Muscle of back (tissue), 11 donors: ENCODE data around the gene DBR1. TPM values are rescaled to one million over a fixed set of nuclear protein-coding genes. Genes with fewer than 3 reads are reported as not detected.
"Not testable (repeated sequence)": the region's sequence is repeated elsewhere in the genome, so short reads cannot be mapped to it uniquely, and the experiment has no call there.

ENCODE experiments used
- DNase-seq, 3 donors: peaks; one replicate each; pipeline versions ENCODE4 v3.0.0 to v3.0.0-alpha.2; 2013
- polyA plus RNA-seq, 10 donors: library from polyadenylated mRNA; unstranded; fragments of 120-200 nt; gene quantifications; one replicate each; pipeline ENCODE4 v1.2.1, GENCODE V29; 2013; ENCODE audit not compliant: insufficient read length in 10 of 10

Gene DBR1
- polyA plus RNA-seq, 10 donors = 8.1 to 12.1 (median 10.3) TPM

DNA sequence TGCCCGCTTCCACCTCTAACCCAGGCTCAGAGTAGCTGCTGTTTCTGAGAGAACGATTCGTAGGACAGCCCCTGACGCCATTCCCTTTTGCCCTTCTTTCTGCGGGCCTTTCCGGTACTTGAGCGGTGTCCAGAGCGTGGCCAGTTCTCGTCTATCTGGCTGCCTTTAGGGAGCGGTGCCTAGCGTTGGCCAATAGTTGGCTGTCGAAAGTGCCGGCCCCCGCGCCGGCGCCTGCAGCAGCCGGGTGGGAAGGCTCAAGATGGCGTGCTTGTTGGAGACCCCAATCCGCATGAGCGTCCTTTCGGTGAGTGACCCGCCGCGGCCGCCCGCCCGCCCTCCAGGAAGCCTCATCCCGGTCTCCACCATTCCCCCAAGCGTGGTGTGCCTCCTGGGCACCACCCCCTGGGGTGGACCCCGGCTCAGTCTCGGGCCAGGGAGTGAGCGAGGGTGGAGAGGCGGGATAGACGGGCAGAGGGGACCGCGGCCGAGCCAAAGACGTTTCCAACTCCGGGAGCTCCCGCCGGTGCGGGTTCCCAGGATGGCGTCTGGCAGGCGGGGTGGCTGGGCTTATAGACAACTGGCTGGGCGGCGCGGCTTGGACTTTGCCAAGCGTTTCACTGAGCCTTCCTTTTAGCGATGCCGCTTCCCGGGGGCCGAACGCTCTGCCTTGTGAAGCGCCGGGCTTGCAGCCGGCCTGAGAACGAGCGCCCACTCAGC is 12.7 kb upstream of the DBR1 start, which contains the start of gene ARMC8:
Gene ARMC8, plus strand, starts transcription at position 6 of the 717 bp plus-strand sequence. Its CDS starts 254 bp downstream, at position 260.
- peak in 2 of 3 donors; percentile 42 to 98 for DNase-seq

DNA sequence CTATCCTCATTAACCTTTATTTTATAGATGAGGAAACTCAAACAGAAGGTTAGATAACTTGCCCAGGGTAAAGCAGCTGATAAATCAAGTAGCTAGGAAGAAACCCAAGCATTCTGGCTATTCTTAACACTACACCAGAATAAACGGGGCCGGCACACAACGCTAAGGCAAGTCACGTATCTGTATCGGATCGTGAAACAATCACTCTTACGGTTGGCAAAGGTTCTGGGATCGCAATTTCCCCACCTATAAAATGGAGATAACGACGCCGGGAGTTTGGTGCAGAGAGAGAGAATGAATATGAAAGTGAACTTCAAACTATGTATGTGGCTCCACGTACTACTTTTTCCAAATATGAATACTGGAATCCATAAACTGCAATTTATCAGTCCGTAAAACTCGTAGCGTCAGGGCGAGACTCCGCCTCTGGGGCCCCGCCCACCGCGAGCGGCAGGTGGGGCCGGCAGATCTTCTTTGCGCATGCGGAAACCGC is 12.1 kb upstream of the DBR1 start:
- peak in 2 of 3 donors; percentile 89 to 95 for DNase-seq

DNA sequence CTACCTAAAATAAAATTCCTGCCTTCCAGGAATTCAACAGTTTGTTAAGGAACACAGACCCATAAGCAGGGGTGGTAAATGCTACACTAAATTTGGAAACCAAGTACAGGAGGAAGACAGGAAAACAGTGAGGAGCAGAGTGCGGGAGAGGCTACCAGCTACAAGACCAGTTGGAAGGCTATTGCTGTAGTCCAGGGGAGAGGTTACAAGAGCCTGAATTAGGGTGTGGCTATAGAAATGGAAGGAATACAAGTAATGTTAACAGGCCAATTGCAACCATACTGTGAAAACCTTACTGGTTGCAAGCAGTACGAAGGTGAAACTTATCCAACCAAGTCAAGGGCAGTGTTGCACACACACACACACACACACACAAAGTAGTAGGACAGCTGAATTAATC is 11.5 kb upstream of the DBR1 start:
- peak in 1 of 3 donors; percentile 7 for DNase-seq

DNA sequence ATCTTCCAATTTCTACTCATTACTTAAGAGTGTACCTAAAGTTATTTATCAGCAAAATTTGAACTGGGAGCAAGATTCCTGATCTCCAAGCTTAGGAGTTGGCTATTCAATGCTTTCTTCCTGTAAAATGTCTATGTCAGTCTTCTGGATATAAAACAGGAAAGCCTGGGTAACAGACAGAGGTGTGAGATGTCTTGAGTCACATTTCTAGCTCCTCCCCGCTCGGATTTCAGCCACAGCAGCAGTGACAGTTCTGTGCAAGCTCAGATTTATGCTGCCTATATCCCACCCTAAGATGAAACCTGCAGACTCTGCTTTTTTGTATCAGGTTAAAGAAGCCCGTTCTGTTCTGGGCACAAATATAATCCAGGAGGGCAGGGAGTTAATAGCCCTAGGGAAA is 10.3 kb upstream of the DBR1 start:
- no peak for DNase-seq

DNA sequence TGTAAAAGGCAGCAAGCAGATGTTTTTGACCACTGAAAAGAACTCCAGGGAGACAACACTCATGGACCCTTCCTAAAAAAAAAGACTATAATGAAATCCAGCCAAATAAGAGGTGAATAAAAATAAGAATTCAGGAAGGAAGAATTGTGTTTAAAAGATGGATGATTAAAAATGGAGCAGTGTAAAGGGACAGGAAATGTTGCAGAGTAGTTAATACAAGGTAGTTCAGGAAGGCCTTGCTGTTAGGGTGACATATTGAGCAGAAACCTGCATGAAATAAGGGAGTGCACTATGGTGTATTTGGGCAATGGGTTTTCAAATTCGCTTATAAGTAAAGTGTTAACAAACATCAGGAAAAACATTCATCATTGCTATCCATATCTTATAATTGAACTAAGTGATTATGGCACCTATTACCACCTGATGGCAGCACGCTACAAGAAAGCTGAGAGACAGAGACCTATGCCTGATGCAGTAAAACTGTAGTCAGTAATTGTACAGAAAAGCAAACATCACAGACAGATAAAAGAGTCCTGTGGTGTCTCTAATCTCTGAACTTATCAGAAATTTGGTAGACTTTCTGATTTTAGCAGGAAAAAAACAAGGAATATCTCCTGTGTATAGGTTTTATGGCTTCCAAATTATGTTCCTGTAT is 5.8 kb upstream of the DBR1 start:
- DNase-seq = peak in 1 of 3 donors; percentile 15

DNA sequence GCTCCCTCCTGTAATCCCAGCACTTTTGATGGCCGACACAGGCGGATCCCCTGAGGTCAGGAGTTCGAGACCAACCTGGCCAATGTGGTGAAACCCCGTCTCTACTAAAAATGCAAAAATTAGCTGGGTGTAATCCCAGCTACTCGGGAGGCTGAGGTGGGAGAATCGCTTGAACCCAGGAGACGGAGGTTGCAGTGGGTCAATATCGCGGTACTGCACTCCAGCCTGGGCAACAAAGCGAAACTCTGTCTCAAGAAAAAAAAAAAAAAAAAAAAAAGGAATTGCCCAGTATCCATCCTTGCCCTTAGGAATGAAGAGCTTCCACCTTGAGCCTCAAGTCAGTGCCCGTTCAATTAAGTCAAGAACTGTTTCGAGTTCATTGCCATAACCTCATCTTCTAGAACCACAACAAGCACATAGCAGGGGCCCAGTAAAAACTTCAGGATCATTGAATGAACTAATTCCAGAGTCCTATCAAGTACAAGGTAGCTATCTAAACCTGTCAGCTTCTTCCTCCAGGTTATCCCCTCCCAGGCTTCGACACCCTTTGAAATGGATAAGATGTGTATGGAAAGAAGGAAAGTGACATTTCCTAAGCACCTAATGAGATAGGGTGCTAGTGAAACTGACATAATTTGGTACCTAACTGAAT is 826 bp downstream of the DBR1 start:
- DNase-seq = no peak

DNA sequence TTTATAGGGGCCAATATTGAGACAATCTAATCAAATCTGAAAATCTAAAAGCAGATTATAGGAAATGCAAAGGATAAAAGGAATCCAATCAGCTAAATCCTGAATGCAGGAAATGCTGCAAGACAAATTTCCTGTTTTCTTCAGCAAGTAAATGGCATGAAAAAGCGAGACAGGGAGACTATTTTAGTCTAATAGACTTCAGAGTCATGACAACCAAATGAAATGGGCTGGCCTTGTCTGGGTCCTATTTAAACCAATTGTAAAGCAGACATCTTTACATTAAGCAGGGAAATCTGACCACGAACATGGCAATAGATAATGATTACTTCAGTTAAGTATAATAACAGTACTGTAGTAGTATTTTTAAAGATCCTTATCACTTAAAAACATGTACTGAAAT is 2.1 kb downstream of the DBR1 start:
- no peak for DNase-seq

DNA sequence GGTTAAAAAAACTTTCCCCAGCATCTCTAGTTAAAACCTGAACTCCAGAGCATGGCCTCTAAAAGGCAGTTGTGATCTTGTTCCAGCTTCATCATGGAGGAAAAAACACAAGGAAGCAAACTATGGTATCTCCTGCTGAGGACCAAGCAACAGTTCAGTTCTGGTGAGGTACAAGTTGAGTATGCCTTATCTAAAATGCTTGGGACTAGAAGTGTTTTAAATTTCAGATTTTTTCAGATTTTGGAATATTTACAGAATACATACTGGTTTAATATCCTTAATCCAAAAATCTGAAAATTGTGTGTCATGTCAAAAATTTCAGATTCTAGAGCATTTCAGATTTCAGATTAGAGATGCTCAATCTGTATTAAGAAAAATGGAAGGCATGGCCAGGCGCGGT is 9.7 kb downstream of the DBR1 start:
- no peak for DNase-seq

DNA sequence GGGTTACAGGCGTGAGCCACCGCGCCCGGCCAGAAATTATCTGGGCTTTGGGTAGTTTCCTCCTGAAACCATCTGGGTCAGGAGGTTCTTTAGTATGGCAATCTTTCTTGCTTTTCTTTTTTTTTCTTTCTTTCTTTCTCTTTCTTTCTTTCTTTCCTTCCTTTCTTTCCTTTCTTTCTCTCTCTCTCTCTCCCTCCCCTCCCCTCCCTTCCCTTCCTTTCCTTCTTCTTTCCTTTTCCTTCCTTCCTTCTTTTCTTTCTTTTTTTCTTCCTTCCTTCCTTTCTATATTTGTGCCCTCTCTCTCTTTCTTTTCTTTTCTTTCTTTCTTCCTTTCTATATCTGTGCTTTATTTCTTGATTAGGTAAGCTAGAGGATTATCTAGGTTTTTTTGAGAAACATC is 17.0 kb downstream of the DBR1 start:
- no peak for DNase-seq

DNA sequence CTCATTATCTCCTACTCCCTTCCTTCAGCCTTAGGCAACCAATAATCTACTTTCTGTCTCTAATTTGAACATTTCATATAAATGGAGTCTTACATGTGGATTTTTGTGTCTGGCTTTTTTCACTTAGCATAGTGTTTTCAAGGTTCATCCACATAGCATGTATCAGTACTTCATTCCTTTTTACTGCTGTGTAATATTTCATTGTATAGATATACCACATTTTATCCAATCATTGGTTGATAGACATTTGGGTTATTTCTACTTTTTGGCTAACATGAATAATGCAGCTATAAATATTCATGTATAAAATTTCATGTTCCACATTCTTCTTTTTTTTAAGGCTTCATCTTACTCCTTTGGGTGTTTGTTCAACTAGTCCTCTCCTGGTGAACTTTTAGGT is 20.2 kb downstream of the DBR1 start:
- DNase-seq = no peak

DNA sequence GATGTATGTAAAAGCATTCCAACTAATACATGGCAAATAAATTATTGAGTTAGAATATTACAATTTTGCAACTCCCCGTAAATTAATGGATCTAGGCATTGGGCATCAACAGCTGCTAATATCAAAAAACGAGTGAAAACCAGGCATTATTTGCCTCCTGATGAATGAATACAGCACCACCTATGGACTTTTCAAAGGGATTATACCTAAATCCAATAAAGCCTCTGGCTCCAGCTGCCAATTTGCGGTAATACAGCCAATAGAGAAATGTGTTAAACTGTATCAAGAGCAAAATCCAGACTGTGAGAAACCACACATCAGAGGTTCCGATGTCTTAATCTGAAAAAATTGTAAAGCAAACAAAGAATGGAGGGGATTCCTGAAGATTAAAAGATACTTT is 26.2 kb downstream of the DBR1 start:
- DNase-seq = no peak

DNA sequence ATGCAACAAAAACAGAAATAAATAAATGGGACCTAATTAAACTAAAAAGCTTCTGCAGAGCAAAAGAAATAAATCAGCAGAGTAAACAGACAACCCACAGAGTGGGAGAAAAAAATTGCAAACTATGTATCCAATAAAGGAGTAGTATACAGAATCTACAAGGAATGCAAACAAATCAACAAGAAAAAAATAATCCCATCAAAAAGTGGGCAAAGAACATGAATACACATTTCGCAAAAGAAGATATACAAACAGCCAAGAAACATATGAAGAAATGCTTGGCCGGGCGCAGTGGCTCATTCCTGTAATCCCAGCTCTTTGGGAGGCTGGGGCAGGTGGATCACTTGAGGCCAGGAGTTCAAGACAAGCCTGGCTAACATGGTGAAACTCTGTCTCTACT is 32.5 kb downstream of the DBR1 start:
- DNase-seq = not testable (repeated sequence)

DNA sequence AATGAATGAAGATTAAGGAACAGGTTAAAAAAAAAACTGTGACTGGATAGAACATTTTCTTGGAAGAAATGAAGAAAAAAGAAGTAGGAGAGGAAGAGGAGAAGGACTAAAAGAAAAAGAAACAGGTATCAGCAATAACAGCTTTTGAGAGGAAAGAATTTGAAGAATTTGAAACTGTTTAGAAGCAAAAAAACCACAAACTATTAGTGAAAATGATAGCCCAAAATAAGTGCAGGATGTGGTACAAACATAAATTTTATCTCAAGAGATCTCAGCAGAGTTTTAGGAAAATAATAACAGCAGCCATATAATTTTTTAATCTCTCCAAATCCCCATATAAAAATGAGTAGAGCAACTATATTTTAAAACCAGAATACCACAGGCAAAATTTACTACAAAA is 33.8 kb downstream of the DBR1 start:
- DNase-seq = no peak

DNA sequence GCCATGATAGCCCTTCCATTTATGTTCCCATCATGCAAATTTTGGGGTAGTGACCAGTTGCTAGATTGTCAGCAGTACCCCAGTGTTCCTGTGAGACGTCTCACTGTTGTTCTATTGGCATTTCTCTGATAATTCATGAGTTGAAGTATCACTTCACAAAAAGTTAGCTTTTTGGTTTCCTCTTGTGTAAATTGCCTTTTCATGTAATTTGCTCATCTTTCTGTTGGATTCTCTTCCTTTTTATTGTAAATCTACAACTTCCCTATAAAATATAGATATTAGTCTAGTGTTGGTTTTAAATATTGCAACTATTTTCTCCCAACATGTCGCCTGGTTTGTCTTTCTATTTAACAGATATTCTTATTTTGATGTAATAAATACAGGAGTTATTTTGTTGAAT is 35.0 kb downstream of the DBR1 start:
- DNase-seq = no peak

DNA sequence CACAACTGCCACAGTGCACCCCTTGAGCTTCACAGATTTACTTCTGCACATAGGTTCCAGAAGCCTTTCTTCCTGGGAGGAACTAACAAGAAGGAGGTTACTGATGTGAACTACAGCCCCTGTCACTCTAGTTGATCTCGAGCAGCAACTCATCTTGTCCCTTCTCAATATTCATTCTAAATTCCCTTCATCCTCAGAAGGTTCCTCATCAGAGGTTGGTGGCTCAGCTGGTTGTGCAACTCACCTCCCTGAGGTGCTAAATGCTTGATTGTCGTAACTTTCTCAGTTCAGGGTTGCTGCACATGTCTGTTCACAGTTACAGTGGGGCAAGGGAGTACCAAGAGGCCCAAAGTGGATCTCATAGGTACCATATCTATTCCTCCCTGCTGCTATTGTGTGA is 36.9 kb downstream of the DBR1 start:
- DNase-seq = no peak

DNA sequence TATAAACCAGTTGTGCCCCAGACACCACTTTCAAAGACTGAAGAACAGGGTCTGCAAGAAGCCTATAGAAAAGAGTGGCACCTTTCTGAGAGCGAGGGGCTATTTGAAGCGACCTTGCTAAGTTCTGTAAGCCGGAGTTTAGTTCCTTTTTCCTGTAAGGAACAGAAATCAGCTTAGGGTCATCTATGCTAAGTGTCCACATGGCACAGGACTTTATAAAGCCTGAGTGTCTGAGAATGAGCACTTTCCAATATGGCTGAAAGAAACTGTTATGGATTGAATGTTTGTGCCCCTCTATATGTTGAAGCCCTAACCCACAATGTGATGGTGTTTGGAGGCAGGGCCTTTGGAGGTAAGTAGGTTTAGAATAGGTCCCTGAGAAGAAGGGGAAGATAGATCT is 38.5 kb downstream of the DBR1 start:
- DNase-seq = no peak

DNA sequence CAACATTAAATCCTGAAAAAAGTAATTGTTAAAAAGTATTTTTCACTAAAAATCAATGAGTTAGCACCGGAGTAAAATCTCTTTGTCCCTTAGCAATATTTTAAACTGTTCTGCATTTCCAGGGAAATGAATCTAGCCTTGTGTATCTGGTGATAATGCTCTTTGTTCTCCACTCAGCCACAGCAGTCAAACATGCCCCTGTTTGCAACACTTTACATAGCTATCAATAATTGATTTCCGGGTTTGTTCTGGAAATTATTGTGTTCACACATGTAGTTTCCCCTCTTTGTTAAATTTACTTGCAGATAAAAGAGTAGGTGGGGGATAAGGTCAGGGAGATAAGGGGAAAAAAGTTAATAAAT is 38.9 kb downstream of the DBR1 start:
- DNase-seq = no peak

DNA sequence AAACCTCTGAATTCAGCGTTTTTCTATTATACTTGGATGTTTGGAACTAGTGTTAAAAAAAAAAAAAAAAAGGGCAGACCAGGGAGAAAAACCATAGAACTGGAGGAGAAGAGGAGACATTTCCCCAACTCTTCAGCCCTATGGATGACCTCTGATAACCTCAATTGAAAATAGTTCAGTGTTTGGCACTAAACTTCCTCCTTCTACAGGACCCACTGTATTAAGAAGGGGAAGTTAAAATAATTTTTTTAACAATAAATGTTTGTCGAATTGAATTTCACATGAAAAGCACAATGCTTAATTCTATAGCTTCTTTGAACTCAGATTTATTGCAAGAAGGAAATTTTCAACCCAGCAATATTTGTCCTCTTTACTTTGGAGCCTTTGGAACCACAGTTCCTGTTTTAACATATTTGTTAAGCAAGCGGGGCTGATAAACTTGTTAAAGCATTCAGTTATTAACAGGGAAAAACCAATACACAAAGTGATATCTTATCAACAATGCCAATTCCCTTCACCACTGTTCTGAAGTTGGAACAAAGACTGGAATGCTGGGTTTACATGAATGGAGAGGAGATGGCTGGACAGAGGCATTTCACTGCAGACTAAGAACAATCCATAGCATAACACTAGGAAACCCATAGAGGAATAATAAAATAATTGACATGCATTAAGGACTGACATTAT is 39.4 kb downstream of the DBR1 start:
- DNase-seq = no peak

DNA sequence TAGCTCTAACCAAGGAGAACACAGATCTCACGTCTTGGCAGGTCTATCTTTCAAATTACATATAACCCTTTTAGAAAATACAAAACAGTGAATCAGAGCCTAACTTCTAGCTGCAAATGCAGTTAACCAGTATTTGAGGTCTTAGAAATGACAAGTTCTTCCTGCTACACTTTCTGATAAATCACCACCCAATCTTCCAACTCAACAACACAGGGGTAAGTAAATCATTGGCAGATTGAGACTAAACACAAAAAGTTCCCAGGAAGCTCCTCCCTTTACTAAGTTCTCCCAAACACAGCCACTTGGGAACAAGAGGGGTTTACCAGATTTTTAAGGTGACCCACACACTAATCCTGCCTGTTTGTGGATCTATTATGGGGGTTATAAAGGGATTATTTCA is 42.5 kb downstream of the DBR1 start, which contains the start of gene A4GNT:
Gene A4GNT, minus strand, starts transcription at position 152 of the 400 bp plus-strand sequence. CDS start 1,134 bp downstream, outside the sequence.
- DNase-seq = no peak

DNA sequence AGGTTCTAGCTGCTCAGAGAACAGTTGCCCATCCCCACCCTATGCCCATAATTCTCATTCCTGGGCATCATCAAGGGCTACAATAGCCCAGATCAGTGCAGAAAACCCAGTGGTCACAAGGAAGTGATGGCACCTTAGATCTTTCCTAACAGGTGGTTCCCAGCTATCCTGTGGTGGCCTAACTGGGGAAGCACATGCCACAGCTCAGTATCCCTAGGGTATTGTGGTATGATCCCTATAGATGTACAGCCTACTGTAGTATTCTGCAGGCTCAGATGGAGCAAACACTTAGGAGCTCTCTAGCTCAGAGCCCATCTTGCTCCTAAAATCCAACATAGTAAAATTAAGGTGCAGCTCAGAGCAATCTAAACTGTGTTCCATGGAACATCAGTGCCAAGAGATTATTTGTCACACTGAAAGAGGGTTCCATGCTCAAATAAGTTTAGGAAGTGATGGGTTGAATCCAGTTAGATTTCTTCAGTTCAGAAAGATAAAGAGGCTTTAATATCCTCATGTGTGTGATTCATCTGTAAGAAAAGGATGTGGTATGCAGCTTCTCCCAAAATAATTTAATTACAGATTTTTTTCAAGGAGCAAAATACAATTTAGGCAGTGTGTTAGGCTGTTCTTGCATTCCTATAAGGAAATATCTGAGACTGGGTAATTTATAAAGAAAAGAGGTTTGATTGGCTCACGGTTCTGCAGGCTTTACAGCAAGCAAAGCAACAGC is 46.9 kb downstream of the DBR1 start:
- DNase-seq = no peak

DNA sequence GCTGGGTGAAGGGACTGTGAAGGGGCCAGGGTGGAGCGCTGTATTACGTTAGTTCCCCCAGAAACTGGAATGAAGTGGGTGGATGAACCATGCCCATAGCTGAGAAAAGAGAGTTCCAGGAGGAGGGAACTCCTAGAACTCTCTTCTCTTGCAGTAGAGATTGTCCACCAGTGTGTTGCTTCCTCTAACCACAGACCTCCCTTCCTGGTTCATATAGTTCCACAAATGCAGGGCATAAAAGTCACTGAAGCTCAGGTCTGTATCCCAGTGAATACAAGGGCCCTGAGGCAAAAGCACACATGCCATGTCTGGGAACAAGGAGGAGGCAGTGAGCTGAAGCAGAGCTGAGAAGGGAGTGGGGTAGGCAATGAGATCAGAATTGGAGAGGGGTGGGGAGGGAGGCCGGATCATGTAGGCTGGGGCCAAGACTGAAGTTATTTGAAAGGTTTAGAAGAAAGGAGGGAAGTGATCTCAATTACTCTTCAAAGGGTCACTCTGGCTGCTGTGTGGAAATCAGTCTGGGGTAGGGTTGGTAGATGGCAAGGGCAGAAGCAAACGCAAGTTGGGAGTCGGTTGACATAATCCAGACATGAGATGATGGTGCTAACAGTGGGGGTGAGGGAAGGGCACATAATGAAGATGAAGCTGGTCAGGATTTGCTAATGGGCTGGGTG is 49.0 kb downstream of the DBR1 start:
- peak in 2 of 3 donors; percentile 6 to 40 for DNase-seq
